ENCODE data around the gene XDH.
A peak's percentile ranks its signal among the peaks of the same experiment; 100 is the strongest.

XDH gene

GRCh38 chr2:31327505-31327904, 87.0 kb downstream of the XDH start:
- no peak for DNase-seq

GRCh38 chr2:31324016-31324633, 90.4 kb downstream of the XDH start:
- DNase-seq, result no peak

GRCh38 chr2:31322371-31322770, 92.2 kb downstream of the XDH start:
- DNase-seq, result peak; percentile 41

- peak; percentile 67 for DNase-seq
These were observed 95.0 kb downstream of the XDH start for GRCh38 chr2:31319406-31320175.

- peak; percentile 87 for DNase-seq
These were observed 95.9 kb downstream of the XDH start for GRCh38 chr2:31318361-31319336.

- no peak for DNase-seq
These were observed 97.1 kb downstream of the XDH start for GRCh38 chr2:31317396-31317795.

GRCh38 chr2:31314761-31315160, 99.8 kb downstream of the XDH start:
- no peak for DNase-seq

GRCh38 chr2:31312898-31313297, 101.6 kb downstream of the XDH start:
- DNase-seq, result no peak

GRCh38 chr2:31304816-31305215, 109.7 kb downstream of the XDH start:
- no peak for DNase-seq

- DNase-seq, result no peak
These were observed 111.5 kb downstream of the XDH start for GRCh38 chr2:31302940-31303563.

GRCh38 chr2:31300309-31300708, 114.2 kb downstream of the XDH start:
- no peak for DNase-seq

GRCh38 chr2:31299547-31299946, 115.0 kb downstream of the XDH start:
- DNase-seq, result no peak

GRCh38 chr2:31297751-31298150, 116.8 kb downstream of the XDH start:
- DNase-seq, result peak; percentile 71

GRCh38 chr2:31296641-31297287, 117.8 kb downstream of the XDH start:
- DNase-seq, result peak; percentile 51

- DNase-seq, result no peak
These were observed 120.3 kb downstream of the XDH start for GRCh38 chr2:31294196-31294595.

GRCh38 chr2:31287654-31288053, 126.9 kb downstream of the XDH start:
- DNase-seq, result peak; percentile 74

- peak; percentile 73 for DNase-seq
These were observed 127.5 kb downstream of the XDH start for GRCh38 chr2:31286961-31287550.

- DNase-seq, result no peak
These were observed 128.3 kb downstream of the XDH start for GRCh38 chr2:31286230-31286629.

Measured in EL (cell line).